ENCODE data around the gene CEBPB.
"Not testable (repeated sequence)": the region's sequence is repeated elsewhere in the genome, so short reads cannot be mapped to it uniquely, and the experiment has no call there.

Gene CEBPB

DNA sequence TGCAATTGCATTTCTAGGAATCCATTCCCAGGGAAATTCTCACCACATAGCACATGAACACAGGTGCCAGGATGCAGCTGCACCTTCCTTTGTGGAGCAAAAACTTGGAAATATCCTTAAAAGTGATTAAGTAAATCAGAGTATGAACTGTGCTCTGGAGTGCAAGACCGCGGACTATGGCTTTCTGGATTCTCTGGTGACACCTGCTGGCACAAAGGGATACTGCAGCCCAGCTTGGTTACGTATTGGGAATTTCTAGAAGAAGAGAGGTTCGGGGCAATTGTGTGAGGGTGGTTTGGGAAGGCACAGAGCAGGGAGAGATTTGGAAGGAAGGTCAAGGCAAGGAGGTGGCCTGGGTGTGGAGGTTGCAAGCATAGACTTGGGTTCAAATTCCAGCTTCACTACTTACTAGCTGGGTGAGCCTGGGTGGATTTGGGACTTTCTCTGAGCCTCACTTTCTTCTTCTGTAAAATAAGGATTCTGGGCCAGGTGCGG is 21.3 kb upstream of the CEBPB start:
- peak; percentile 70 for DNase-seq (ENCODE audit: low read depth)

DNA sequence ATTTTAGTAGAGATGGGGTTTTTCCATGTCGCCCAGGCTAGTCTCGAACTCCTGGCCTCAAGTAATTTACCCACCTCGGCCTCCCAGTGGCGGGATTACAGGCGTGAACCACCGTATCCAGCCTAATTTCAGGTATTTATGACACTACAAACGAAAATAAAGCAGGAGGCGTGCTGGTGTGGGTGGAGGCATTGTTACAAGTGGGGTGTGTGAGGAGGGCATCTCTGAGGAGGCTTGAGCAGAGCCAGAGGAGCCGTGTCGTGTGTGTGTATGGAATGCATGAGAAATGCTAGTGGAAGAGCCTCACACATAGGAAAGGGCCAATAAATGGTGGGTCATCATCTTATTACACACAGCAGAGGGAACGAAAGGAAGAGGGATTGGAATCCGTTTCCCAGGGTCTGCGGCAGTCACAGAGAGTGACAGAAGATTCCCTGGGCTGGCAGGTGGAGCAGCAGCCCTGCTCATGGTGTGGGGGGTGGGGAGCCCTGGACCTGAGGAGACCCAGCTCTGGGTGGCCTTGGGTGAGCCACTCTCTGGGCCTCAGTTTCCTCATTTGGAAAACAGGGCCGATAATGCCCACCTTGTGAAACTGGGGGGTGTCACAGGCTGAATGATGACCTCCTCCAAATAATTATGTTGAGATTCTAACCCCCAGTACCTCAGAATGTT is 19.9 kb upstream of the CEBPB start:
- no peak for DNase-seq (ENCODE audit: low read depth)

DNA sequence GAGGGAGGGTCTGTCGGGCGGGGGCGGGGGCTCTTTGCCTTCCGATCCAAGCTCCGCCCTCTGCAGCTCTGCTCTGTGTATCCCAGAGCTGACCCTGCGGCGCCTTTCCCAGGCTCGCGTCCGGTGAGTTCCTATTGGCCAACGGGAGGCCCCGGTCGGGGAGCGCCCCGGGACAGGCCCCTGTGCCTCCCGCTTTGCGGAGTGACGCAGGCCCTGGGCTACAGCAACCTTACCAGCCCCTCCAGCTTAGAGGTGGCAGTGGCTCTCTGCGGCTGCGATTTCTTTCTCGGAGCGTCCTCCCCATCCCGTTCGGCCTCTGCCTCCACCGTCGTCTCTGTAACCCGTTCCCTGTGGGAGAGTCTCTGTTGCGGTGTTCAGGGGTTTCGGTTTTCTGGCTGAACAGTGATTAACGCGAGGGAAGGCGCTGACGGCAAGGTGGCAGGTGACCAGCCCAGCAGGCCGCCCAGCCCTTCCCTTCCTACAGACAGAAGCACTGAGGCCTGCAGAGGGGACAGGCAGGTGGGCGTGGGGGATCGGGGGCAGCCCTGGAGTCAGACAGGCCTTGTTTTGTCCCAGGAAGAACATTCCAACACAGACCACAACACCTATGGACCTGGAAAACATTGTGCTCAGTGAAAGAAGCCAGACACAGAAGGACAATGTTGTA is 18.1 kb upstream of the CEBPB start:
- no peak for DNase-seq (ENCODE audit: low read depth)

- DNase-seq (ENCODE audit: low read depth) = no peak
Measured at GRCh38 chr20:50174456-50174855, 16.2 kb upstream of the CEBPB start.

GRCh38 chr20:50175938-50176933 is 14.4 kb upstream of the CEBPB start:
- no peak for DNase-seq (ENCODE audit: low read depth)

DNA sequence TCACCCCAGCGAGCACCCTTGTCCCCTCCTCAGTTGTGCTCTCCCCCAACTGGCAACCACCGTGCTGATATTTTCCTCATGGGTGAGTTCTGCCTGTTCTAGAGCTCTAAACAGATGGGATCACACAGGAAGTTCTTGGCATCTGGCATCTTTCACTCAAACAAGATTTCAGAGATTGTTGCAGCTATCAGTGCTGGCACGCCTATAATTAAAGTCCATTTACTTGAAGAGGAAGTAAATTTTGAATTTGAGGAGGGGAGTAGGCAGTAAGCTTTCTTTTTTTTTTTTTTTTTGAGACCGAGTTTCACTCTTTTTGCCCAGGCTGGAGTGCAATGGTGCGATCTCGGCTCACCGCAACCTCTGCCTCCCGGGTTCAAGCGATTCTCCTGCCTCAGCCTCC is 12.0 kb upstream of the CEBPB start:
- DNase-seq (ENCODE audit: low read depth) = not testable (repeated sequence)

GRCh38 chr20:50181344-50181743 is 9.3 kb upstream of the CEBPB start:
- DNase-seq (ENCODE audit: low read depth) = no peak

GRCh38 chr20:50182346-50182745 is 8.3 kb upstream of the CEBPB start:
- no peak for DNase-seq (ENCODE audit: low read depth)

GRCh38 chr20:50185426-50185825 is 5.2 kb upstream of the CEBPB start:
- DNase-seq (ENCODE audit: low read depth) = no peak

DNA sequence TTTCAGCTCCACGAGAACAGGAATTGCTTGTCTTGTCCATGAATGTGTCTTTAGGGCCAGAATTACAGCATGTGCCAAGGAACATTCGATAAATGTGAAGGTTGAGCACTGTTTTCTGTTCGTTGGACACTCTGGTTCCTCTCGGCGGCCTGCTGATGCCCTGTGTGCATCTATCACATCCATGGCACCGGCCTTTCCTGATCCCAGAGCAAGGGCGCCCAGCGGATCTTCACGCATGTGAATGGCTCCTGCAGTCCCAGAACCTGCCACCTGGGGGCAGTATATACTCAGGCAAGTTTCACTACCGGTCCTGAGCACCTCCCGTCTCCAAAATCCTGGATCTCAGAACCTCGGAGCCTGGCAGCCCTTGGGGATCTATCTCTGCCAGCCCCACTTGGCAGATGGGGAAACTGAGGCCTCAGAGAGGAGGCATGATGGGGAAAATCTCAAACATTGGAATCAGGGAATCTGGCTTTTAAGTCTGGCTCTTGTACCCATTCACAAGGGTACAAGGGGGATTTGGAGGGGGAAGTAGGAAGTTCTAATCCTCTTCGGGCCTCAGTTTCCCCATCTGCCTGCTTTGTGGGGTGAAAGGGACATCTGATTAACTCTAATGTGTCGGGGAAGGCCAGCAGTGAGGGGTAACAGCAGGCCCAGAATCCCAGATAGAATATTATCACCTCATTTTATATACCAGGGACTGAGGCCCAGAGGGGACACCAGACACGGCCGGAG is 4.3 kb upstream of the CEBPB start:
- peak; percentile 81 for DNase-seq (ENCODE audit: low read depth)

- no peak for DNase-seq (ENCODE audit: low read depth)
Measured at GRCh38 chr20:50186987-50187402, 3.6 kb upstream of the CEBPB start.

GRCh38 chr20:50187403-50188051 is 3.1 kb upstream of the CEBPB start:
- no peak for DNase-seq (ENCODE audit: low read depth)

DNA sequence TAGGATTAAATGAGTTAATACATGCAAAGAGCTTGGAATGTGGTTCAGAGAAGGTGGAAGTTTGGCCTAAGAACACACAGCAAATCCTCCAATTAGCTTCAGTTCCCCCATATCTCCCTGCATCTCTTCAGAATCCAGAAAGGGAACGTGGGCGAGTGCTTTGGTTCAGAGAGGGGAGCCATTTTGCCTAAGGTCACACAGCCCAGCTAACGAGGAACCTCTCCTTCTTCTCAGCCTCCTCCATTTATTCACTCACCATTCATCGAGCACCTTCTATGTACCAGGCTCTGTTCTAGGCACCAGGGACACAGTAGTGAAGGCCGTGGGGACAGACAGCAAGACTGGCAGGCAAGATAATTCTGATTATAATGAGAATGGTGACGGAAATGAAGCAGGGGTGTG is 2.3 kb upstream of the CEBPB start:
- no peak for DNase-seq (ENCODE audit: low read depth)

DNA sequence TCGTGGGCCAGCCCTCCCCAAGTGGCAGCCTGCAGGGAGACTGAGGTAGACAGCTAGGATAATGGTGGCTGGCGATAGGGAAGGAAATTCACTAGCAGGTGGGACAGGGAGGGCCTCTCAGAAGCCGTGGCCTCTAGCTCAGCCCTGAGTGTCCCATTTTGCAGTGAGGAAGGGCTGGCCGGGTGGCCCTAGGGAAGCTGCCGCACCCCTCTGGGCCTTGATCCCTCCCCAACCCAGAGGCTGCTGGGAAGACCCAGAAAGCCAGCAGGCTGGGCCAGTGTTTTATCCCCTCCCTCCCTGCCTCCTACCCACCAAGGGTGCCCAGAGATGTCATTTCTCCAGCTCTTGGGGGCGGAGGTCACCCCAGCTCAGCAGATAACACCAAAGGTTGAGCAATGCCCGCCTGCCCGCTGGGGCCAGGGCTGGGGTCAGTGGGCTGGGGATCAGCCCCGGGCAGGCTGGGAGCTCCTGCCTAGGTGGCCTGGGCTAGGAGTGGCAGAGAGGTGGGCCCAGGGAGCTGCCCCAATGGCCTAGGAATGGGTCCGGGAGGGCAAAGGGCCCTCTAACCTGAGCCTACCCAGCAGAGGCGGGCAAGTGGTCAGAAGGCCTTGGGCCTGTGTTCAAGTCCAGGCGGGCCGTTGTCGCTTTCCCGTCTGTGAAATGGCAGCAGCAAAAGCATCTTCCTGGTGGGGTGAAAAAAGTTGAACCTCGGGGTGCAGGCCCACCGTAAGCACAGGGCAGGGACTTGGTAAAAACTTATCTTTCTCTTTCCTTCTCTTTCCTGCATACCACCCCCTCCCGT is 1.6 kb upstream of the CEBPB start:
- no peak for DNase-seq (ENCODE audit: low read depth)

DNA sequence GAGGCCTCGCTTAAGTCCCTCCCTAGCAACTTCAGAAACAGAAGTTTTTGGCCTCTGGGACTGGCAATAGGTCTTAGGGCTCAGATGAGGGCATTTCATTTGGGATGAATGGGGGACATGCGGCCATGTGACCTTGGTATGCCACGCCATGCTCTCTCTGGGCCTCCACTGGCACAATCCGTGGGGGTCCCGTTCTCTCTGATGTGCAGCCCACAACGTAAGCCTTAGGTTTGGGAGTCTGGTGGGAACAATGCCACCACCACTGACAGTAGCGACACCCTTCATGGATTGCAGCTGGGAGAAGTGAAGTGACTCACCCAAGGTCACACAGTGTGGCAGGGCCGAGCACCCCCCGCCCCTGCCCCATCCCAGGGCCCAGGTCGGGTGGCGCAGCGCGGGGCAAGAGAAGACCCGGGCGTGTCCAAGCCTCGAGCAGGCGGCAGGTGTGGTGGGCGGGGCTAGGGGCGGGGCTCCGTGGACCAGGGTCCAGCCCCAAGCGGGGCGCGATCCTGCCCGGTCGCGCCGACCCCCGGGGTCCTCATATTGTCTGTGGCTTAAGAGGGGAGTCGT is 864 bp upstream of the CEBPB start:
- DNase-seq (ENCODE audit: low read depth) = peak; percentile 14

DNA sequence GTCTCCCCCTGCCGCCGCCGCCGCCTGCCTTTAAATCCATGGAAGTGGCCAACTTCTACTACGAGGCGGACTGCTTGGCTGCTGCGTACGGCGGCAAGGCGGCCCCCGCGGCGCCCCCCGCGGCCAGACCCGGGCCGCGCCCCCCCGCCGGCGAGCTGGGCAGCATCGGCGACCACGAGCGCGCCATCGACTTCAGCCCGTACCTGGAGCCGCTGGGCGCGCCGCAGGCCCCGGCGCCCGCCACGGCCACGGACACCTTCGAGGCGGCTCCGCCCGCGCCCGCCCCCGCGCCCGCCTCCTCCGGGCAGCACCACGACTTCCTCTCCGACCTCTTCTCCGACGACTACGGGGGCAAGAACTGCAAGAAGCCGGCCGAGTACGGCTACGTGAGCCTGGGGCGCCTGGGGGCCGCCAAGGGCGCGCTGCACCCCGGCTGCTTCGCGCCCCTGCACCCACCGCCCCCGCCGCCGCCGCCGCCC is 474 bp downstream of the CEBPB start:
- peak; percentile 44 for DNase-seq (ENCODE audit: low read depth)

DNA sequence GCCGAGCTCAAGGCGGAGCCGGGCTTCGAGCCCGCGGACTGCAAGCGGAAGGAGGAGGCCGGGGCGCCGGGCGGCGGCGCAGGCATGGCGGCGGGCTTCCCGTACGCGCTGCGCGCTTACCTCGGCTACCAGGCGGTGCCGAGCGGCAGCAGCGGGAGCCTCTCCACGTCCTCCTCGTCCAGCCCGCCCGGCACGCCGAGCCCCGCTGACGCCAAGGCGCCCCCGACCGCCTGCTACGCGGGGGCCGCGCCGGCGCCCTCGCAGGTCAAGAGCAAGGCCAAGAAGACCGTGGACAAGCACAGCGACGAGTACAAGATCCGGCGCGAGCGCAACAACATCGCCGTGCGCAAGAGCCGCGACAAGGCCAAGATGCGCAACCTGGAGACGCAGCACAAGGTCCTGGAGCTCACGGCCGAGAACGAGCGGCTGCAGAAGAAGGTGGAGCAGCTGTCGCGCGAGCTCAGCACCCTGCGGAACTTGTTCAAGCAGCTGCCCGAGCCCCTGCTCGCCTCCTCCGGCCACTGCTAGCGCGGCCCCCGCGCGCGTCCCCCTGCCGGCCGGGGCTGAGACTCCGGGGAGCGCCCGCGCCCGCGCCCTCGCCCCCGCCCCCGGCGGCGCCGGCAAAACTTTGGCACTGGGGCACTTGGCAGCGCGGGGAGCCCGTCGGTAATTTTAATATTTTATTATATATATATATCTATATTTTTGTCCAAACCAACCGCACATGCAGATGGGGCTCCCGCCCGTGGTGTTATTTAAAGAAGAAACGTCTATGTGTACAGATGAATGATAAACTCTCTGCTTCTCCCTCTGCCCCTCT is 1.1 kb downstream of the CEBPB start:
- DNase-seq (ENCODE audit: low read depth) = peak; percentile 49

GRCh38 chr20:50192364-50193198 is 2.0 kb downstream of the CEBPB start:
- peak; percentile 79 for DNase-seq (ENCODE audit: low read depth)

Measured in stimulated activated CD4-positive, alpha-beta T cell treated with anti-CD3 and anti-CD28 coated beads, Interleukin-2, amount 100 ng/mL, for 4 hours (primary cell).